MCF 10A (cell line): Measurements from ENCODE around the gene SH3GL1. TPM values are rescaled to one million over a fixed set of nuclear protein-coding genes. Genes with fewer than 3 reads are reported as not detected.

Experiments
- Bru-seq: library from RNA; stranded (reverse); fragments of 400-500 nt; gene quantifications from one replicate; lab custom pipeline; 2021; lab: Mats Ljungman, UMichigan
- BruChase-seq, 2 experiments: library from RNA; stranded (reverse); fragments of 400-500 nt; gene quantifications; one replicate each; lab custom pipeline; 2021; lab: Mats Ljungman, UMichigan
- BruUV-seq: library from RNA; stranded (reverse); fragments of 400-500 nt; replicated peaks from 2 replicates; lab custom pipeline; 2021; lab: Mats Ljungman, UMichigan
- CTCF ChIA-PET: fragments of 300-600 bp; sonication (Branson Sonifier 250); formaldehyde crosslinking; extraction: SDS; loops from one replicate; lab custom pipeline; 2021; ENCODE audit warnings: antibody characterized with exemption, inconsistent platforms; lab: Yijun Ruan, JAX
- POLR2A ChIA-PET: fragments of 300-600, 350-650 bp; sonication (Branson Sonifier 250); formaldehyde crosslinking; extraction: SDS; loops from one replicate; lab custom pipeline; 2020; ENCODE audit warnings: antibody characterized with exemption, inconsistent platforms; lab: Yijun Ruan, JAX
- DNase-seq: peaks from one replicate; pipeline ENCODE4 v3.0.0-alpha.2; 2018; ENCODE audit not compliant: unreplicated experiment
- H3K27ac Mint-ChIP-seq: one replicate; pipeline ENCODE4 v1.8.0; 2022; ENCODE audit warnings: mild to moderate bottlenecking, low read depth, mixed read lengths; ENCODE audit not compliant: unreplicated experiment
- H3K27me3 Mint-ChIP-seq: one replicate; pipeline ENCODE4 v1.8.0; 2022; ENCODE audit warnings: mixed read lengths; ENCODE audit not compliant: insufficient read depth, unreplicated experiment
- H3K36me3 Mint-ChIP-seq: one replicate; pipeline ENCODE4 v1.8.0; 2022; ENCODE audit warnings: mild to moderate bottlenecking, moderate library complexity, mixed read lengths; ENCODE audit not compliant: insufficient read depth, unreplicated experiment
- H3K4me1 Mint-ChIP-seq: one replicate; pipeline ENCODE4 v1.8.0; 2022; ENCODE audit warnings: mixed read lengths; ENCODE audit not compliant: insufficient read depth, unreplicated experiment
- H3K4me3 Mint-ChIP-seq: one replicate; pipeline ENCODE4 v1.8.0; 2022; ENCODE audit warnings: mild to moderate bottlenecking, moderate library complexity, mixed read lengths; ENCODE audit not compliant: unreplicated experiment
- H3K9me3 Mint-ChIP-seq: one replicate; pipeline ENCODE4 v1.8.0; 2022; ENCODE audit warnings: mixed read lengths; ENCODE audit not compliant: unreplicated experiment
- CTCF ChIP-seq: fragments of 200-600 bp; IDR thresholded peaks from one replicate; pipeline ENCODE4 v1.8.0; 2022; ENCODE audit warnings: antibody characterized with exemption, mild to moderate bottlenecking; ENCODE audit not compliant: unreplicated experiment
- intact Hi-C: fragments of 100-400 bp; cut with micrococcal nuclease; formaldehyde crosslinking; loops from 2 replicates; pipeline ENCODE4 v1.14.1; 2022
- long read RNA-seq: library from polyadenylated mRNA; stranded (forward); transcript quantifications from one replicate; pipeline ENCODE4 v2.0.0, GENCODE V29; 2022
- total RNA-seq: library from RNA; stranded (reverse); gene quantifications from 2 replicates; pipeline ENCODE4 v1.2.3, GENCODE V29; 2022

SH3GL1 gene, protein sequence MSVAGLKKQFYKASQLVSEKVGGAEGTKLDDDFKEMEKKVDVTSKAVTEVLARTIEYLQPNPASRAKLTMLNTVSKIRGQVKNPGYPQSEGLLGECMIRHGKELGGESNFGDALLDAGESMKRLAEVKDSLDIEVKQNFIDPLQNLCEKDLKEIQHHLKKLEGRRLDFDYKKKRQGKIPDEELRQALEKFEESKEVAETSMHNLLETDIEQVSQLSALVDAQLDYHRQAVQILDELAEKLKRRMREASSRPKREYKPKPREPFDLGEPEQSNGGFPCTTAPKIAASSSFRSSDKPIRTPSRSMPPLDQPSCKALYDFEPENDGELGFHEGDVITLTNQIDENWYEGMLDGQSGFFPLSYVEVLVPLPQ
- total RNA-seq (94.4 and 106 TPM in 2 replicates), Bru-seq, nascent RNA (percentile 62 among the genes with signal in this experiment), BruChase-seq, experiment 1, labeled RNA remaining after a 6-hour chase (percentile 72 among the genes with signal in this experiment), BruChase-seq, experiment 2, labeled RNA remaining after a 2-hour chase (percentile 63 among the genes with signal in this experiment)
- long read RNA-seq, transcript SH3GL1-201 (10 exons, 2,516 nt): major isoform, 210 of 331 reads
- long read RNA-seq, partial matches to known transcripts: 15 of 331 reads
- long read RNA-seq, other reads (novel, unspliced or antisense): 104 of 331 reads

DNA sequence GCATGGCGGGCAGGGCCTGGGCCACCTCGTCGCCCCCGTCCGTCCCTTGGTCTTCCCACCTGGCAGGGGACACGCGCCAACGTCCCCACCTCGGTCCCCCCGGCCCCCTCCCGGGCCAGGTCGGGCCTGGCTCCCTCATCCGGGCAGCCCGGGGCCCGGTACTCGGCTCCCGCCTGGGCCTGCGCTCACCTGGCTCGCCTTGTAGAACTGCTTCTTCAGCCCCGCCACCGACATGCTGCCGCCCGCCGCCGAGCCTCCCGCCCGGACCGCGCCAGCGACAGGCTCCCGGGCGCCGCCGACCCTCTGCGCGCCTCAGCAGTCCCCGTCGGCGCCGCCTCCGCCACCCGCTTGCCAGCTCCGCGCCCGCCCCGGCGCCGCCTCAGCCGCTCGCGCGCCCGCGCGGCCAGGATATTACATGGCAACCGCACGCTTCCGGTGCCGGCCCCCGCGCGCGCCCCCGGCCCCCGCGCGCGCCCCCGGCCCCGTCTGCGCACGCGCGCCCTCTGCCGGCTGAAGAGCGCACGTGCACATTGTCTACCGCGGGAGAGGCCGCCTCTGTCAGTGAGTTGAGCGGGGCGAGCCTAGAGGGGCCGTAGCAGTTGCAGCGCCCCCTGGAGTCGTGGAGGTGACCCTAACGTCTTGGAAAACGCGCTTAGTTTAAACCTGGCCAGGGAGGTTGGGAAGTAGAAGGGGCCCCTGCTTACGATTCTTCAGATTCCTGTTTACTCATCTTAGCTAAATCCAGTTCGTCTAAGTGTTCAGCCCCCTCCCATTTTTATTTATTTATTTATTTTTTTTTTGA is at the start of gene SH3GL1:
TSS of gene SH3GL1 (minus strand) at position 413 of the 802 bp plus-strand sequence. CDS start at position 234, 179 bp downstream.
- no peaks in the 10 kb centered on the region for H3K9me3 Mint-ChIP-seq
- H3K27me3 Mint-ChIP-seq: no peaks in the 10 kb centered on the region
- intact Hi-C loops: loop anchor here (1.0 kb wide), 1 partner anchor 31 kb away; no protein-coding TSS in a partner anchor
- H3K4me1 Mint-ChIP-seq: peaks cover 33% of the 10 kb centered on the region
- POLR2A ChIA-PET: interaction anchor here (0.5 to 3.3 kb wide), 17 partner anchors 15 to 843 kb away, joined by 3 to 93 read pairs (median 4); partner anchors contain the start of genes EEF2, MPND and YJU2
- BruUV-seq: no TSS peak
- CTCF ChIA-PET: interaction anchor here (0.6 to 2.9 kb wide), 26 partner anchors 9 to 1947 kb away, joined by 3 to 16 read pairs (median 4); partner anchors contain the start of genes EEF2 and MPND
- DNase-seq: peak; percentile 90
- H3K4me3 Mint-ChIP-seq: peak within 1 kb of the TSS; percentile 78
- peak; percentile 98 for TF ChIP-seq CTCF
- peaks cover 17% of the 10 kb centered on the region for H3K36me3 Mint-ChIP-seq
- H3K27ac Mint-ChIP-seq: peak within 1 kb of the TSS; percentile 94

DNA sequence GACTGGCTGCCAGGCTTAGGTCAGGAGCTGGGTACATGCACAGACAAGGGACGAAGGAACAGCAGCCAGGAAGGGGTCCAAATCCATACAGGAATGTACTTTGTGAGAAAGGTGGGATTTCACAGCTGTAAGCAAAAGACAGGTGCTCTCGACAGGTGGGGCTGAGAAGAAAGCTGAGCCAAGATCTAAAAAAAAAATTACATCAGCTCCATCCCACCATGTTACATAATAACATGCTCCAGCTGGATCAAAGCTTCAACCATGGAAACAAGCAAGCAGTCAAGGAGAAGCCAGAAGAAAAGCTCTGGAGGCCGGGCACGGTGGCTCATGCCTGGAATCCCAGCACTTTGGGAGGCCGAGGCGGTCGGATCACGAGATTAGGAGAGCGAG is 49.3 kb upstream of the SH3GL1 start:
- peaks cover 74% of the 10 kb centered on the region for H3K36me3 Mint-ChIP-seq
- no TSS peak for BruUV-seq
- ChIA-PET CTCF (interaction anchor here (0.9 kb wide), 1 partner anchor 80 kb away, joined by 3 read pairs; no protein-coding TSS in a partner anchor), POLR2A (interaction anchor here (0.7 kb wide), 1 partner anchor 12 kb away, joined by 3 read pairs; no protein-coding TSS in a partner anchor)
- DNase-seq: no peak
- intact Hi-C loops: no loop called here
- no peaks in the 10 kb centered on the region for H3K27me3 Mint-ChIP-seq
- no peak for TF ChIP-seq CTCF
- H3K9me3 Mint-ChIP-seq: no peaks in the 10 kb centered on the region
- H3K4me1 Mint-ChIP-seq: no peaks in the 10 kb centered on the region
- no peak overlapping the region for H3K4me3 Mint-ChIP-seq
- no peak overlapping the region for H3K27ac Mint-ChIP-seq

GRCh38 chr19:4449022-4449638 is 48.8 kb upstream of the SH3GL1 start:
- H3K36me3 Mint-ChIP-seq: peaks cover 74% of the 10 kb centered on the region
- H3K4me3 Mint-ChIP-seq: no peak overlapping the region
- no peak overlapping the region for H3K27ac Mint-ChIP-seq
- no peaks in the 10 kb centered on the region for H3K9me3 Mint-ChIP-seq
- ChIA-PET POLR2A (interaction anchor here (0.7 kb wide), 1 partner anchor 11 kb away, joined by 3 read pairs; no protein-coding TSS in a partner anchor), CTCF (interaction anchor here (0.9 kb wide), 1 partner anchor 79 kb away, joined by 3 read pairs; no protein-coding TSS in a partner anchor)
- H3K27me3 Mint-ChIP-seq: no peaks in the 10 kb centered on the region
- TF ChIP-seq CTCF: no peak
- BruUV-seq: no TSS peak
- intact Hi-C loops: no loop called here
- no peaks in the 10 kb centered on the region for H3K4me1 Mint-ChIP-seq
- DNase-seq: no peak
